ENCODE results near the gene TRIM59.

GRCh38 chr3:160464321-160464720, 14.7 kb upstream of the TRIM59 start:
- TF ChIP-seq POLR2A (IDR thresholded peaks at IDR 0.05; ENCODE audit: extremely low read depth, insufficient read length): no peak
- TF ChIP-seq, protein P1, sequence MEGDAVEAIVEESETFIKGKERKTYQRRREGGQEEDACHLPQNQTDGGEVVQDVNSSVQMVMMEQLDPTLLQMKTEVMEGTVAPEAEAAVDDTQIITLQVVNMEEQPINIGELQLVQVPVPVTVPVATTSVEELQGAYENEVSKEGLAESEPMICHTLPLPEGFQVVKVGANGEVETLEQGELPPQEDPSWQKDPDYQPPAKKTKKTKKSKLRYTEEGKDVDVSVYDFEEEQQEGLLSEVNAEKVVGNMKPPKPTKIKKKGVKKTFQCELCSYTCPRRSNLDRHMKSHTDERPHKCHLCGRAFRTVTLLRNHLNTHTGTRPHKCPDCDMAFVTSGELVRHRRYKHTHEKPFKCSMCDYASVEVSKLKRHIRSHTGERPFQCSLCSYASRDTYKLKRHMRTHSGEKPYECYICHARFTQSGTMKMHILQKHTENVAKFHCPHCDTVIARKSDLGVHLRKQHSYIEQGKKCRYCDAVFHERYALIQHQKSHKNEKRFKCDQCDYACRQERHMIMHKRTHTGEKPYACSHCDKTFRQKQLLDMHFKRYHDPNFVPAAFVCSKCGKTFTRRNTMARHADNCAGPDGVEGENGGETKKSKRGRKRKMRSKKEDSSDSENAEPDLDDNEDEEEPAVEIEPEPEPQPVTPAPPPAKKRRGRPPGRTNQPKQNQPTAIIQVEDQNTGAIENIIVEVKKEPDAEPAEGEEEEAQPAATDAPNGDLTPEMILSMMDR (IDR thresholded peaks at IDR 0.05; ENCODE audit: low read depth, low read length): no peak

Data from NB4 (cell line).